ENCODE data around the gene PPM1L. TPM values are rescaled to one million over a fixed set of nuclear protein-coding genes. Genes with fewer than 3 reads are reported as not detected.

Gene PPM1L
- total RNA-seq, 1 experiment from 2014 or later: 1.1 TPM

GRCh38 chr3:160754855-160755747 lies 930 bp upstream of the PPM1L start:
- peak; percentile 90 for DNase-seq (ENCODE audit: low read depth, low spot score)
- in situ Hi-C loops (cut with HindIII; ENCODE audit: low pct_unique_long_range_greater_than_20kb, low sequenced_read_pairs): no loop called here

GRCh38 chr3:160757233-160758106 lies 1.4 kb downstream of the PPM1L start:
- no peak for DNase-seq (ENCODE audit: low read depth, low spot score)
- in situ Hi-C loops (cut with HindIII; ENCODE audit: low pct_unique_long_range_greater_than_20kb, low sequenced_read_pairs): no loop called here

GRCh38 chr3:160758929-160759577 lies 3.0 kb downstream of the PPM1L start:
- peak; percentile 2 for DNase-seq (ENCODE audit: low read depth, low spot score)
- in situ Hi-C loops (cut with HindIII; ENCODE audit: low pct_unique_long_range_greater_than_20kb, low sequenced_read_pairs): no loop called here

GRCh38 chr3:160763073-160763472 lies 7.0 kb downstream of the PPM1L start:
- in situ Hi-C loops (cut with HindIII; ENCODE audit: low pct_unique_long_range_greater_than_20kb, low sequenced_read_pairs): no loop called here
- no peak for DNase-seq (ENCODE audit: low read depth, low spot score)

- in situ Hi-C loops (cut with HindIII; ENCODE audit: low pct_unique_long_range_greater_than_20kb, low sequenced_read_pairs): no loop called here
- no peak for DNase-seq (ENCODE audit: low read depth, low spot score)
Measured at GRCh38 chr3:160765211-160765610, 9.2 kb downstream of the PPM1L start.

DNA sequence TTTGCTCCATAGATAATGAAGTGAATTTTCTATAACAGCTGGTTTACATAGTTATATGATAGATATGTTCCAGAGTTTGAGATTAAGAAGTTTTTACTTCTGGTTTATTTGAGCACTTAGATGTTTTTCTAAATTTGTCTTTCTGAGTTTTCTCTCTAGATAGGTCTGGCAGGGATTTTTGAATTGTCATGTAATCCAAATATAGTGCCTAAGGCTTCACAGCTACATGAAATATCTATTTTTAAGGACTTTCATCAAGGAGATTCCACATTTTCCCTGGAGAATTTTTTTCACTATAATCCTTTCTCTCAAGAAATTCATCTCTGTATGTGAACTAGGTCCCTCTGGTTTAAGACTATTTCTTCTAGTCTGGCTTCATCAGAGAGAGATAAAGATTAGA lies 12.0 kb downstream of the PPM1L start:
- in situ Hi-C loops (cut with HindIII; ENCODE audit: low pct_unique_long_range_greater_than_20kb, low sequenced_read_pairs): no loop called here

GRCh38 chr3:160768918-160769317 lies 12.9 kb downstream of the PPM1L start:
- DNase-seq (ENCODE audit: low read depth, low spot score): peak; percentile 15
- in situ Hi-C loops (cut with HindIII; ENCODE audit: low pct_unique_long_range_greater_than_20kb, low sequenced_read_pairs): no loop called here

More for the DNA sequence above, 12.0 kb downstream of the PPM1L start:
- DNase-seq (ENCODE audit: low read depth, low spot score): no peak

- in situ Hi-C loops (cut with HindIII; ENCODE audit: low pct_unique_long_range_greater_than_20kb, low sequenced_read_pairs): no loop called here
- DNase-seq (ENCODE audit: low read depth, low spot score): no peak
Measured at GRCh38 chr3:160771811-160772459, 15.9 kb downstream of the PPM1L start.

GRCh38 chr3:160773722-160774121 lies 17.7 kb downstream of the PPM1L start:
- DNase-seq (ENCODE audit: low read depth, low spot score): no peak
- in situ Hi-C loops (cut with HindIII; ENCODE audit: low pct_unique_long_range_greater_than_20kb, low sequenced_read_pairs): no loop called here

GRCh38 chr3:160774172-160774571 lies 18.1 kb downstream of the PPM1L start:
- no peak for DNase-seq (ENCODE audit: low read depth, low spot score)
- in situ Hi-C loops (cut with HindIII; ENCODE audit: low pct_unique_long_range_greater_than_20kb, low sequenced_read_pairs): no loop called here

GRCh38 chr3:160778480-160778879 lies 22.4 kb downstream of the PPM1L start:
- in situ Hi-C loops (cut with HindIII; ENCODE audit: low pct_unique_long_range_greater_than_20kb, low sequenced_read_pairs): no loop called here
- DNase-seq (ENCODE audit: low read depth, low spot score): no peak

GRCh38 chr3:160779040-160779439 lies 23.0 kb downstream of the PPM1L start:
- in situ Hi-C loops (cut with HindIII; ENCODE audit: low pct_unique_long_range_greater_than_20kb, low sequenced_read_pairs): no loop called here
- DNase-seq (ENCODE audit: low read depth, low spot score): no peak

GRCh38 chr3:160780245-160780644 lies 24.2 kb downstream of the PPM1L start:
- DNase-seq (ENCODE audit: low read depth, low spot score): no peak
- in situ Hi-C loops (cut with HindIII; ENCODE audit: low pct_unique_long_range_greater_than_20kb, low sequenced_read_pairs): no loop called here

GRCh38 chr3:160781402-160781801 lies 25.4 kb downstream of the PPM1L start:
- in situ Hi-C loops (cut with HindIII; ENCODE audit: low pct_unique_long_range_greater_than_20kb, low sequenced_read_pairs): no loop called here
- DNase-seq (ENCODE audit: low read depth, low spot score): no peak

GRCh38 chr3:160781863-160782262 lies 25.8 kb downstream of the PPM1L start:
- in situ Hi-C loops (cut with HindIII; ENCODE audit: low pct_unique_long_range_greater_than_20kb, low sequenced_read_pairs): no loop called here
- no peak for DNase-seq (ENCODE audit: low read depth, low spot score)

- in situ Hi-C loops (cut with HindIII; ENCODE audit: low pct_unique_long_range_greater_than_20kb, low sequenced_read_pairs): no loop called here
- peak; percentile 58 for DNase-seq (ENCODE audit: low read depth, low spot score)
Measured at GRCh38 chr3:160784853-160785252, 28.8 kb downstream of the PPM1L start.

DNA sequence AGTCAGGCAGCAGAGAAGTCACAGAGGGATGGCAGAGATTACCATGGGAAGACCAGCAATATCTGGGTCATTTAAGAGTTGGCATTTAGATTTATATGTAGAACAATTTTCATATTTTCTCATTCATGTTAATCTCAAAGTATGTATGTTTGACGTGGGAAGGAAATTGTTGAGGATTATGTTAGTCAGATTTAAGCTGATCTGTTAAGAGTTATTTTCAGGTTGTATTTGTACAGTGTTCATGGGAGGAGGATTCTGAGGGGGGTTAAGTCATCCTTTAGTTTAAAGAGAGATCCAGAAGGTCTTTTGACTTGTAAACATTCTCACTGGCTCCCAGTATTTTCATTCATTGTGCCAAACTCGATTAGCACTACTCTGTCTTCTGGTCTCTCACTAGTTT lies 34.7 kb downstream of the PPM1L start:
- DNase-seq (ENCODE audit: low read depth, low spot score): no peak
- in situ Hi-C loops (cut with HindIII; ENCODE audit: low pct_unique_long_range_greater_than_20kb, low sequenced_read_pairs): no loop called here

- in situ Hi-C loops (cut with HindIII; ENCODE audit: low pct_unique_long_range_greater_than_20kb, low sequenced_read_pairs): no loop called here
- DNase-seq (ENCODE audit: low read depth, low spot score): no peak
Measured at GRCh38 chr3:160792540-160792939, 36.5 kb downstream of the PPM1L start.

Data from SK-MEL-5 (cell line).